SU-DHL-6 (cell line): Measurements from ENCODE around the gene PTGR3.

Experiments used
- EZH2phosphoT487 ChIP-seq: fragments of 200-600 bp; sonication (generic), shearing (Covaris generic); conservative IDR thresholded peaks from 2 replicates; pipeline ENCODE4 v1.6.1; 2018; ENCODE audit warnings: mild to moderate bottlenecking, antibody characterized with exemption, low read length, moderate library complexity, mixed read lengths
- TF ChIP-seq, protein P1 (sequence below): fragments of 200-600 bp; sonication (generic); IDR thresholded peaks from one replicate; pipeline ENCODE4 v1.5.1; 2017; ENCODE audit warnings: antibody characterized with exemption, mild to moderate bottlenecking, low read length, moderate library complexity; ENCODE audit not compliant: insufficient read depth, poor library complexity, severe bottlenecking

DNA sequence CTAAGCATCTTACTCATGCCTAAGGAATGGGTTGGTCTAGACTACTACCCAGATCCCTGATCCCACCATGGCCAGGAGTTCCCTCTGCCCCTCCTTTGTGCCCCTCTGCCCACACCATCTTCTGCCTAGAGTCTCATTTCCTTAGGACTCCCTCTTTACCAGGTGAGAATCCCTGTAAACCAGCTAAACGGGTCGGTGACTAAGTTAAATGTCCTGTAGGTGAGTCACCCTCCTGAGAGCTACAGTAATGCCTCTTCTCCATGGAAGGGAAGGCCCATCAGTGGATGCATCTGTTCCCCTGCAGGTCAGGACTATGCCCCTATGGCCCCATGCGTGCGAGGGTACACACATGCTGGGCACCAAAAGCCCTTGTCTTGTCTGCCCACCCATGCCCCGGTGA is 25.4 kb downstream of the PTGR3 start:
- TF ChIP-seq, protein P1, sequence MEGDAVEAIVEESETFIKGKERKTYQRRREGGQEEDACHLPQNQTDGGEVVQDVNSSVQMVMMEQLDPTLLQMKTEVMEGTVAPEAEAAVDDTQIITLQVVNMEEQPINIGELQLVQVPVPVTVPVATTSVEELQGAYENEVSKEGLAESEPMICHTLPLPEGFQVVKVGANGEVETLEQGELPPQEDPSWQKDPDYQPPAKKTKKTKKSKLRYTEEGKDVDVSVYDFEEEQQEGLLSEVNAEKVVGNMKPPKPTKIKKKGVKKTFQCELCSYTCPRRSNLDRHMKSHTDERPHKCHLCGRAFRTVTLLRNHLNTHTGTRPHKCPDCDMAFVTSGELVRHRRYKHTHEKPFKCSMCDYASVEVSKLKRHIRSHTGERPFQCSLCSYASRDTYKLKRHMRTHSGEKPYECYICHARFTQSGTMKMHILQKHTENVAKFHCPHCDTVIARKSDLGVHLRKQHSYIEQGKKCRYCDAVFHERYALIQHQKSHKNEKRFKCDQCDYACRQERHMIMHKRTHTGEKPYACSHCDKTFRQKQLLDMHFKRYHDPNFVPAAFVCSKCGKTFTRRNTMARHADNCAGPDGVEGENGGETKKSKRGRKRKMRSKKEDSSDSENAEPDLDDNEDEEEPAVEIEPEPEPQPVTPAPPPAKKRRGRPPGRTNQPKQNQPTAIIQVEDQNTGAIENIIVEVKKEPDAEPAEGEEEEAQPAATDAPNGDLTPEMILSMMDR: no peak
- TF ChIP-seq EZH2phosphoT487: no peak
